Activated CD4-positive, alpha-beta memory T cell treated with anti-CD3 and anti-CD28 coated beads for 36 hours (primary cell): Measurements from ENCODE around the gene CYB5A. TPM values are rescaled to one million over a fixed set of nuclear protein-coding genes. Genes with fewer than 3 reads are reported as not detected.

Experiments
- CTCF ChIA-PET: fragments of 350-600 bp; sonication (Branson Sonifier 250); formaldehyde crosslinking; loops from one replicate; lab custom pipeline; 2021; ENCODE audit warnings: antibody characterized with exemption, inconsistent platforms; lab: Charles Lee
- POLR2A ChIA-PET: fragments of 350-600 bp; sonication (Branson Sonifier 250); formaldehyde crosslinking; loops from one replicate; lab custom pipeline; 2021; ENCODE audit warnings: antibody characterized with exemption; lab: Charles Lee
- DNase-seq: peaks from one replicate; pipeline ENCODE4 v3.0.0-alpha.2; 2020
- H3K27ac Mint-ChIP-seq: one replicate; pipeline ENCODE4 v1.8.0; 2021; ENCODE audit warnings: mixed read lengths
- H3K27me3 Mint-ChIP-seq: one replicate; pipeline ENCODE4 v1.8.0; 2021; ENCODE audit warnings: mixed read lengths
- H3K36me3 Mint-ChIP-seq: one replicate; pipeline ENCODE4 v1.8.0; 2021; ENCODE audit warnings: mixed read lengths
- H3K4me1 Mint-ChIP-seq: one replicate; pipeline ENCODE4 v1.8.0; 2021; ENCODE audit warnings: low read depth, mixed read lengths
- H3K4me3 Mint-ChIP-seq: one replicate; pipeline ENCODE4 v1.8.0; 2021; ENCODE audit warnings: mild to moderate bottlenecking, mixed read lengths
- H3K9me3 Mint-ChIP-seq: one replicate; pipeline ENCODE4 v1.8.0; 2021; ENCODE audit warnings: mixed read lengths
- intact Hi-C: fragments of 100-400 bp; cut with micrococcal nuclease; formaldehyde crosslinking; loops from one replicate; pipeline ENCODE4 v1.15.1; 2023
- total RNA-seq, 2 experiments: library from RNA; stranded (reverse); gene quantifications; one replicate each; pipeline ENCODE4 v1.2.3, GENCODE V29; 2021

Gene CYB5A
- total RNA-seq, 2 experiments from 2014 or later, result 64.4 to 65.2 TPM

DNA sequence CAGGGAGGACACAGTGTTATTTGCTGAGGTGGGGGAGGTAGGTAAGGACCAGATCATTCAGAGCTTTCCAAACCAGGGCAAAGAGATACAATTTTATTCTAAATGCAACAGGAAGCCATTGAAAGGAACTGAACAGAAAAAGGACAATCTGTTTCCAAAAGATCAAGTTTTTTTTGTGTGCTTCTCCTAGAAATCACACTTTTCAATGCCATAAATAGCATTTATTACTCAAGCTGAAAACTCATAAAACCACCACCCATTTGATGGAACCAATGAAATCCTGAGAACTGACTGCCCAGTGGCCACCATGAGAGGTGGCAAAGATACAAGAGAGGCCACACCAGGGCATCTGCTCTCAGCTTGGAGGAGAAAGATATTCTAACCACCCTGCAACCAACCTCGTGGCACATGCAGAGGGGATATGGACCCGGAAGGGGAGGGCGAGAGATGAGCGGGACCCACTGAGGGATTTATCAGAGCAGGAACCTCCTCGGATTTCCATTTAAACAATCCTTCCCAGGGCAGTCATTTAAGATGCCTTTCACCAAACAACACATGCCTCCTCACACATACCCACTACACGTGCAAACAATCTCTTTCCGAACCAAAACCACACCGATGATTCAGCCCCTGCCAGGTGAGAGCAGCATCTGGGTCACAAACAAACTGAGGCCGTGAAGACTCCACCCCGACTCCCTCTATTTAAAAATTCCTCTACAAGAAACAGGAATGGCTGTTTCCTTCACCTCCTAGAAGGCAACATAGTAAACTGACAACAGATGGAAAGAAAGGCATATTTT, 8.8 kb downstream of the CYB5A start:
- ChIA-PET POLR2A (no interaction called here), CTCF (no interaction called here)
- intact Hi-C loops, result no loop called here
- DNase-seq, result no peak
- no peaks in the 10 kb centered on the region for H3K36me3 Mint-ChIP-seq
- no peaks in the 10 kb centered on the region for H3K27me3 Mint-ChIP-seq
- no peaks in the 10 kb centered on the region for H3K9me3 Mint-ChIP-seq
- no peak overlapping the region for H3K4me3 Mint-ChIP-seq
- H3K27ac Mint-ChIP-seq, result no peak overlapping the region
- H3K4me1 Mint-ChIP-seq, result peaks cover 20% of the 10 kb centered on the region

DNA sequence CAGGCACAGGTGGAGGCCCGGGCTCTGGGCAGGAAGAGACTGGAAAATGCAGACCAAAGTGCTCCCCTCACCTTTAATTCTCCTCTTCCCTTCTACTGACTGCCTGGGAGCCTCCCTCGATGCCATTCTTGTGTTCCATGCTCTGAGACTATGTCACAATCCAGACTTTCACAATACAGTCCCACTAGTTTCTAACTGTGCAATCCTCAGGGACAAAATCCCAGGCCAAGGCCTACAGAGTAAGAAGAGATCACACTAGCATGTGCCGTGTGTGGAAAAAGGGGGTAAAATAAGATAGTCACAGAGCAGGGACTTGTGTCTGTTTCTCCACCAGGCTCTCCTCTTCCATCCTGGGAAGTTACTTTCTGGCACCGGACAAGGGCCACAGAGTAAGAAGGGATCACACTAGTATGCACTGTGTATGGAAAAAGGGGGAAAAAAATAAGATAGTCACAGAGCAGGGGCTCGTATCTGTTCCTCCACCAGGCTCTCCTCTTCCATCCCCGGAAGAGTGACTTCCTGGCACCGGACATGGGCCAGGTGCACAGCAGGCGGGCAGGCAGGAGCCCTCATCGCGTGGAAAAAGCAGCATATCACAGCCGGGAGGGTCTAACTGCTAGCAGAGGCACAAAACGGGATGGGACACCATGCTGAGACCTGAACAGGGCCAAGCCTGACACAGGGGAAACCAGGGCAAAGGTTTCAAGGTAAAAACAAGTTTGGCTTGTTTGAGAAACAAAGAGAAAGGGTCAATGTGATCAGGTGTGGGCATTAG, 9.6 kb downstream of the CYB5A start:
- CTCF ChIA-PET, result interaction anchor here (0.6 kb wide), 1 partner anchor 54 kb away, joined by 3 read pairs; no protein-coding TSS in a partner anchor
- Mint-ChIP-seq H3K4me3 (no peak overlapping the region), H3K27ac (no peak overlapping the region)

DNA sequence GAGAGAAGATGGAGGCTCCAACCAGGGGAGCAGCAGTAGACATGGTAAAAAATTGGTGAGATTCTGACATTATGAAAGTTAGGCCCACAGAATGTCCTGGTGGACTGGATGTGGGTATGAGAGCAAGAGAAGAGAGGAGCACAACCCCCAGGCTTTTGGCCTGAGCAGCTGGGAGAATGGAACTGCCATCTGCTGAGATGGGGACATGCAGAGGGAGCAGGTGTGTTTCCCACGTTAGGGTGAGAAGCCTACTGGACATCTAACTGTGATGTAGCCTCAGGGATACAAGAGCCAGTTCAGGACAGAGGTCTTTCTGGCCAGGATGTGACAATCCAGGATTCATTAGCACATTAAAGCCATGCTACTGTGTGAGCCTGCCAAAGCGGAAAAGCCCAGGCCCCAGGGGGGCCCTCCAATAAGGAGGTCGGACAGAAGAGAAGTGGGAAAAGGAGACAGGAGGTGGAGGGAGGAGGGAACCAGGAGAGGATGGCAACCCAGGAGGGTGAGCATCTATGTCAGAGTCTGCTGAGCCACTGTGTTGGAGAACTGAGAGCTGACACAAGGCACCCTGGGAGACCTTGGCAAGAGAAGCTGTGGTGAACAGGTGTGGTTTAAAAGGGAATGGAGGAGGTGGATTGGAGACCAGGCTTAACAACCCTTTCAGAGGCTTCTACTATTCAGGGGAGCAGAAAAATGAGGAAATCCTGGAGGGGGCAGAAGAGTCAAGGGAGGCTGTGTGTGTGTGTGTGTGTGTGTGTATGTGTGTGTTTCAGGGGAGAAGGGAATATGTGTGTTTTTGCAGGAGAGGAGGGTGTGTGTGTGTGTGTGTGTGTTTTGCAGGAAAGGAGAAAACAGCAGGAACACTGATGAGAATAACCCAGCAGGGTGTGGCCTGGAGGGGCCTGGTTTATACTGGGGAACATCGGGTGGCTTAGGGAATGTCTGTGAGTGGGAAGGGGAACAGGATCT, 10.5 kb downstream of the CYB5A start:
- intact Hi-C loops, result no loop called here
- POLR2A ChIA-PET, result no interaction called here
- CTCF ChIA-PET, result interaction anchor here (0.6 kb wide), 1 partner anchor 55 kb away, joined by 3 read pairs; no protein-coding TSS in a partner anchor
- Mint-ChIP-seq H3K4me3 (no peak overlapping the region), H3K27me3 (no peaks in the 10 kb centered on the region), H3K4me1 (peaks cover 19% of the 10 kb centered on the region), H3K27ac (no peak overlapping the region), H3K9me3 (no peaks in the 10 kb centered on the region), H3K36me3 (no peaks in the 10 kb centered on the region)
- DNase-seq, result no peak

More for the DNA sequence above, 9.6 kb downstream of the CYB5A start:
- intact Hi-C loops, result no loop called here
- DNase-seq, result no peak
- Mint-ChIP-seq H3K4me1 (peaks cover 19% of the 10 kb centered on the region), H3K27me3 (no peaks in the 10 kb centered on the region), H3K9me3 (no peaks in the 10 kb centered on the region), H3K36me3 (no peaks in the 10 kb centered on the region)
- POLR2A ChIA-PET, result no interaction called here

DNA sequence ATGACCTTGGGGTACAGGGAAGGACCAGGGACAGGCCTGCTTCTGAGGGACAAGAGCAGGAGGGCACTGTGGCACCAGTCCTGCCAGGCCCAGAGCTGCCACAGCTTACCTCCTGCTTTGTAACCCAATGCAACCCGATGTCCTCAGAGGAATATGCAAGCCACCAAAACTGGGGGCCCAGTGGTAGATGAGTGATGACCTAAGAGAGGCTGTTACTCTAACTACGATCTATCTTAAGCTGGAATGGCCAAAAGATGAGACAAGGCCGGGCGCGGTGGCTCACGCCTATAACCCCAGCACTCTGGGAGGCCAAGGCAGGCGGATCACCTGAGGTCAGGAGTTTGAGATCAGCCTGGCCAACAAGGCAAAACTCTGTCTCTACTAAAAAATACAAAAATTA, 12.8 kb downstream of the CYB5A start:
- H3K9me3 Mint-ChIP-seq, result no peaks in the 10 kb centered on the region
- H3K36me3 Mint-ChIP-seq, result peaks cover 3% of the 10 kb centered on the region
- ChIA-PET CTCF (no interaction called here), POLR2A (no interaction called here)
- no peak overlapping the region for H3K27ac Mint-ChIP-seq
- intact Hi-C loops, result no loop called here
- H3K4me3 Mint-ChIP-seq, result no peak overlapping the region
- H3K4me1 Mint-ChIP-seq, result peaks cover 19% of the 10 kb centered on the region
- DNase-seq, result no peak
- H3K27me3 Mint-ChIP-seq, result no peaks in the 10 kb centered on the region

DNA sequence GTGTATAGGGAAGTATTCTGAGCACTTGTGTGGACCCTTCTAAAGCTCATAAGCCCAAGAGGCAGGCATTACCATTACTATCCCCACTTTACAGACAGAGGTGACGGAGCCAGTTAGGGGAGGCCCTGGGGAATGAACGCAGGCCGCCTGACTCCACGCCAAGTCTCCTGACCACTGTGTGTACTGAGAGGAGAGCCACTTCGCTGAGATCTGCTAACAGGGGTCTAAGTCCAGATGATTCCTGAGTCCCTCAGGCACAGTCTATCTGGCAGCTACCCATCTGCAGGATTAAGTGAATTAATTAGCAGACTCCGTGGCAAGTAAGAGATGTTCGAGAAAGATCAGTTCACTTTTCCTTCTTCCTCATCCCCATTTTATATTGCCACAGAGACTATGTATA, 13.7 kb downstream of the CYB5A start:
- Mint-ChIP-seq H3K9me3 (no peaks in the 10 kb centered on the region), H3K4me3 (no peak overlapping the region), H3K27ac (no peak overlapping the region), H3K4me1 (peaks cover 15% of the 10 kb centered on the region), H3K27me3 (no peaks in the 10 kb centered on the region), H3K36me3 (peaks cover 3% of the 10 kb centered on the region)
- CTCF ChIA-PET, result no interaction called here
- no peak for DNase-seq
- intact Hi-C loops, result no loop called here
- POLR2A ChIA-PET, result no interaction called here

DNA sequence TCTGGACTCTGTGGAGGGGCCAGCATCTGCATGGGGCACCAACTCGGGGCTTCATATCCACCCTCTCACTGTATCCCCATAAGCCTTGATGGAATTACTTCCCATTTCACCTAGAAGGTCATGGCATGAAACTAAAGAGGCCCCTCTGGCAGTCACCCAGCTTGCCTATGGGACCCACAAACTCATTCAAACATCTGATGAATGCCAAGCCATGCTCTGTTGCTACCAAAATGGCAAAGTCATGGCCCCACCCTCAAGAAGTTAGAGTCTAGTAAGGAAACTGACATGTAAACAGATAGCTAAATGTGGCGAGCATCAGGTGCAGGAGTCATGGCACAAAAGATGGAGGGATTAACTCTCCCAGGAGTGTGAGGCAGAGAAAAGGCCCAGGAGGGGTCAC, 14.5 kb downstream of the CYB5A start:
- Mint-ChIP-seq H3K4me3 (no peak overlapping the region), H3K36me3 (peaks cover 3% of the 10 kb centered on the region), H3K4me1 (peaks cover 7% of the 10 kb centered on the region), H3K27me3 (no peaks in the 10 kb centered on the region), H3K9me3 (no peaks in the 10 kb centered on the region), H3K27ac (no peak overlapping the region)
- intact Hi-C loops, result no loop called here
- DNase-seq, result no peak
- POLR2A ChIA-PET, result no interaction called here
- CTCF ChIA-PET, result no interaction called here

DNA sequence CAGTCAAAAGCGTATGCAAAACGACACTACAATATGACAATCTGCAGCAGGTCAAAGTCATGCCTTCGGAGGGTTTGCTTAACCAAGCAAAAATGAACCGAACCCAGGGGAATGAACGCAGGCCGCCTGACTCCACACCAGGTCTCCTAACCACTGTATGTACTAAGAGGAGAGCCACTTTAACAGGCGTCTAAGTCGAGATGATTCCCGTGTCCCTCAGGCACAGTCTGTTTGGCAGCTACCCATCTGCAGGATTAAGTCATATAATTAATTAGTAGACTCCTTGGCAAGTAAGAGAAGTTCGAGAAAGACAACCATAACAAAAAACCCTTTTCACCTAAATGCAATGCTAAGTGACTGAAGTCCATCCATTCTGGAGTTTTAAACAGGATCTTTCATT, 15.2 kb downstream of the CYB5A start:
- no peak overlapping the region for H3K27ac Mint-ChIP-seq
- intact Hi-C loops, result no loop called here
- peaks cover 3% of the 10 kb centered on the region for H3K36me3 Mint-ChIP-seq
- peaks cover 3% of the 10 kb centered on the region for H3K4me1 Mint-ChIP-seq
- ChIA-PET CTCF (no interaction called here), POLR2A (no interaction called here)
- H3K27me3 Mint-ChIP-seq, result no peaks in the 10 kb centered on the region
- DNase-seq, result no peak
- H3K4me3 Mint-ChIP-seq, result no peak overlapping the region
- no peaks in the 10 kb centered on the region for H3K9me3 Mint-ChIP-seq

DNA sequence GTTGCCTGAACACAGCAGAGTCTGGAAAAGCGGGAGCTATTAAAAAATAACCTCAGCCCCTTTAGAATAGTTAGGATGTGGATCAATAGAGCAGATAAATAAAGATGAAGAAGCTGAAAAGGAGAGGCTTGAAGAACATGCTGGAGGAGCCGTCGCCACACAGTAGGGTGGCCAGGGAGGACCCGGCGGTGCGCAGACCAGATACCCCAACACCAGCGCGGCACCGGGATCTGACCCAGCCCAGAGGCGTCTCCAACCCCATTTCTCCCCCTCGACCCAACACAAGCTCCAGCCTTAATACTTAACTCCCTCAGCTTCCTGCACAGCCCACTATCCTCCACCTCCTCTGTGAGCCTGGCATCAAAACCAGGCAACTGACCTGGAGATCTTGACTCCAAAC, 16.0 kb downstream of the CYB5A start:
- ChIA-PET CTCF (no interaction called here), POLR2A (no interaction called here)
- Mint-ChIP-seq H3K4me1 (no peaks in the 10 kb centered on the region), H3K27me3 (no peaks in the 10 kb centered on the region), H3K36me3 (peaks cover 3% of the 10 kb centered on the region), H3K9me3 (no peaks in the 10 kb centered on the region), H3K4me3 (no peak overlapping the region), H3K27ac (no peak overlapping the region)
- no peak for DNase-seq
- intact Hi-C loops, result no loop called here

DNA sequence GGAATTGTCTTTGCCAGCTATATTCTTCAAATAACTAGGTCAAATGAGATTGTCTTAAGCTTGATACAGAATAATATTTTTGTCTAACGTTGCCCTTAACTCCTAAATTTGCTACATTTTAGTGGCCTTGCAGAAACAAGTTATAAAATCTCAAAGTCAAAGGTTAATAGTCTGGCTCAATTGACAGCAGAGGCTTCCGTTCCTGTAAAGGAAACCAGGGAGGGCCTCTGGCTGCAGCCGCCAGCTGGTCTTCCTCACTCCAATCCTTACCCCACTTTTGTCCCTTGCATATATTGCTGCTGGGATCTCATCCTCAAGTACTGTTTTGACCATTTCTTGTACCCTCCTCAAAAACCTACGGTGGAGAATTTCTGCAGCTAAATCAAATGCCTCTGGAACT, 17.1 kb downstream of the CYB5A start:
- ChIA-PET CTCF (interaction anchor here (0.8 kb wide), 1 partner anchor 36 kb away, joined by 5 read pairs; no protein-coding TSS in a partner anchor), POLR2A (no interaction called here)
- no peaks in the 10 kb centered on the region for H3K9me3 Mint-ChIP-seq
- no peaks in the 10 kb centered on the region for H3K27me3 Mint-ChIP-seq
- H3K36me3 Mint-ChIP-seq, result peaks cover 3% of the 10 kb centered on the region
- no peak overlapping the region for H3K27ac Mint-ChIP-seq
- no peaks in the 10 kb centered on the region for H3K4me1 Mint-ChIP-seq
- no peak overlapping the region for H3K4me3 Mint-ChIP-seq
- intact Hi-C loops, result no loop called here
- DNase-seq, result no peak

DNA sequence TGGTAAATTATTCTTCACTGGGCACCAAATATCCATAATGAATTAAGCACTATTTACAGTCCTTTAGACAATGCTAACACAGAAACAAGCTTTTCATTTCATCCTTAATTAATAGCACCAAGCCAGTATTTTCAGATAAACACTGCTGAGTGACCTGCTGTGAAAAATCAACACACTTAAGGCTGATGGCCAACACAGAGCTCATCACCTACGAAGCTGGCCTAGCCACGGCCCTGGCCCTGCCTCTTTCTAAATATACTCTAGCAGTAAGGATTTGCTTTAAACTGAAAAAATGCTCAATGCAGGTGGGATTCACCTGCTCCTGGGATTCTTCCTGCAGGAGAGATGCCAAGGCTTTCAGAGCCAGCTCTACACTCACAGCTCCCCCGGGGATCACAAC, 18.4 kb downstream of the CYB5A start:
- ChIA-PET POLR2A (no interaction called here), CTCF (interaction anchor here (0.7 kb wide), 1 partner anchor 1104 kb away, joined by 3 read pairs; no protein-coding TSS in a partner anchor)
- no peaks in the 10 kb centered on the region for H3K9me3 Mint-ChIP-seq
- H3K4me1 Mint-ChIP-seq, result no peaks in the 10 kb centered on the region
- peaks cover 3% of the 10 kb centered on the region for H3K36me3 Mint-ChIP-seq
- no peaks in the 10 kb centered on the region for H3K27me3 Mint-ChIP-seq
- no peak overlapping the region for H3K4me3 Mint-ChIP-seq
- intact Hi-C loops, result no loop called here
- H3K27ac Mint-ChIP-seq, result no peak overlapping the region
- no peak for DNase-seq

DNA sequence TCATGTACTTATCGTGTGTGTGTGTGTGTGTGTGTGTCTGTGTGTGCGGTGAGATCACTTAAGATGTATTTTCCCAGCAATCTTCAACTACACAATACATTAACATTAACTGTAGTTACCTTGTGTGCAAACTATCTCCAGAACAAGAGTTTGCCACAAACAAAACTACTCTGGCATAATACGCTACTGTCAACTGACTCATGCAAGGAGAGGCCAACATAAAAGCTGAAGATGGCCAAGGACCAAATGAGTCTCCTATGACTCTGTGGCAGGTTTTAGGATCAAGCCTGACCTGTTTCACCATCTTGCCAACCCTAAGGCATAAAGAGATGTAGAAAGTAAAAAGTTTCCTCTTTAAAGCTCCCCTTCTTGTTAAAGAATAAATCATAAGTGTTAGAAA, 20.1 kb downstream of the CYB5A start:
- CTCF ChIA-PET, result no interaction called here
- DNase-seq, result no peak
- Mint-ChIP-seq H3K36me3 (peaks cover 3% of the 10 kb centered on the region), H3K27ac (no peak overlapping the region), H3K27me3 (no peaks in the 10 kb centered on the region), H3K9me3 (no peaks in the 10 kb centered on the region), H3K4me1 (no peaks in the 10 kb centered on the region), H3K4me3 (no peak overlapping the region)
- POLR2A ChIA-PET, result no interaction called here
- intact Hi-C loops, result no loop called here
